Measurements from ENCODE around the gene MRPL34.
"Not testable (repeated sequence)": the region's sequence is repeated elsewhere in the genome, so short reads cannot be mapped to it uniquely, and the experiment has no call there.

Gene MRPL34

GRCh38 chr19:17286263-17286662 is 19.4 kb upstream of the MRPL34 start:
- DNase-seq = no peak

- no peak for DNase-seq
These were observed 18.9 kb upstream of the MRPL34 start for GRCh38 chr19:17286752-17287151.

DNA sequence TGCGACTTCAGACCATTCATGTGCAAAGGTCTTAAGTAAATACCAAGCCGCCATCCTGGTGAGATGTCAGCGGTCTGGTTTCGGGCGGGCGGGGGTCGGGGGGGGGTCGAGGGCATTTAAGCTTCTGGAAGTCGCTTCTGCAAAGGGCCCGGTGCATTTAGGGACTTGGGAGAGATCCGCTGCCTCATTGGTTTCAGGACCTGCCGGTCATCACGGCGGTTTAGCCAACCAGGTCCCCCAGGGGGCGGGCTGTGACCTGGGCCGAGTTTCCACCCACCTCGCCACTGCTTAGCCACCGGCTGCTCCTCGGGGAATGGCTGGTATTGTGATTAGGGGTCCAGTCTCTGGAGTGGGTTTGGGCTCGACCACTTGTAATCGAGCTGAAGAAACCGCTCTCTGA is 16.2 kb upstream of the MRPL34 start:
- DNase-seq = peak; percentile 43

- DNase-seq = peak; percentile 88
These were observed 13.2 kb upstream of the MRPL34 start for GRCh38 chr19:17292301-17293074.

DNA sequence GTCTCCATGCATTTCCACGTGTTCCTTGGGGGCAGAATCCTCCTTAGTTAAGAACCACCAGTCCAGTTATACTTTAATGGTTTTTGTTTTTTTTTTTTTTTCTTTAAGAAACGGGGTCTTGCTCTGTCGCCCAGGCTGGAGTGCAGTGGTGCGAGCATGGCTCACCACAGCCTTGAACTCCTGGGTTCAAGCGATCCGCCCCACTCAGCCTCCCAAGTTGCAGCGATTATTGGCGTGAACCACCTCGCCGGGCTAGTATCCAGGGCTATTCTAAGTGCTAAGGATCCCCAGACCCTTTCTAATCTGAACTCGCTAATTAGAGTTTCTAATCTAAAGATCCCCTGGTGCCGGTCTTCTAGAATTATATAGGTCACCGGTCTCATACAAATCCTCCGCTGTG is 12.1 kb upstream of the MRPL34 start:
- no peak for DNase-seq

DNA sequence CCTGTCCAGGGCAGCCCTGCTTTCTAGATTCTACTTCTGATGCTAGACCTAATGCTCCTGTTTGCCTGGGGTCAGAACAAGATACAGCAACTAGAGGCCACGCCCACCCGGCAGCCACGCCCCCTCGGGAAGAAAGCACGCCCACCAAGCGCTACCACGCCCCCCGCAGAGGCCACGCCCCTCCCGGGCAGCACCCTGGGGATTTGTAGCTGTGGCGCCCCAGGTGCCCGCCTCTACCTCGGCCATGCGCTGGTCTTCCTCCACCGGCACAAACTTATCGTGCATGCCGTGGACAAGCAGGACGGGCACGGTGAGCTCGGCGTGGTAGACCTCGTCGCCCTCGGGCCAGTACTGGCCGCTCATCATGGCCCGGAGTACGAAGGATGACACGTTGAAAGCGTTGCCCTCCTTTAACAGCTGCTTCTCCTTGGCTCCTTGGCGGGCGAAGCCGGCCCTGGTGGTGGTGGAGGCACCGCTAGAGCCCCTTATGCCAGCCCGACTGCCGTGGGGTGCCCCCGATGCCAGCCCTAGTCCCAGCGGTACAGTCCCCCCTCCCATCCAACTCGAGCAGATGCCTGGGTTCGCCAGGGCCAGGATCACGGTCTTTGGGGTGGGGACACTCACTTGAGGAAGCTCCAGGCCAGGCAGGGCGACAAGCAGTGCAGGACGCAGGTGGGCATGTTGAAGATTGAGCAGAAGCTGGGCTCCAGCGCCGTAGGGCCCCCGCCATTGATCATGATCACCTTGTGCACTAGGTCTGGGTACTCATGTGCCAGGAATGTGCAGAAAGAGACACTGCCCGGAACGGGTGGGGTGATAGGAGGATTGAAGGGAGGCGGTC is 11.4 kb upstream of the MRPL34 start:
- peak; percentile 62 for DNase-seq

DNA sequence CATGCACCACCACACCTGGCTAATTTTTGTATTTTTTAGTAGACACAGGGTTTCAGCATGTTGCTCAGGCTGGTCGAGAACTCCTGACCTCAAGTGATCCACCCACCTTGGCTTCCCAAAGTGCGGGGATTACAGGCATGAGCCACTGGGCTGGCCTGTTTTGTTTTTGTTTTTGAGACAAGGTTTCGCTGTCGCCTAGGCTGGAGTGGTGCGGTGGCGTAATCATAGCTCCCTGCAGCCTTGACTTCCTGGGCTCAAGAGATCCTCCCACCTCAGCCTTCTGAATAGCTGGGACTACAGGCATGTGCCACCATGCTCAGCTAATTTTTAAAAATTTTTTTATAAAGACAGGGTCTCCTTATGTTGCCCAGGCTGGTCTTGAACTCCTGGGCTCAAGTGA is 10.1 kb upstream of the MRPL34 start:
- DNase-seq = not testable (repeated sequence)

GRCh38 chr19:17296273-17296672 is 9.4 kb upstream of the MRPL34 start:
- DNase-seq = no peak

DNA sequence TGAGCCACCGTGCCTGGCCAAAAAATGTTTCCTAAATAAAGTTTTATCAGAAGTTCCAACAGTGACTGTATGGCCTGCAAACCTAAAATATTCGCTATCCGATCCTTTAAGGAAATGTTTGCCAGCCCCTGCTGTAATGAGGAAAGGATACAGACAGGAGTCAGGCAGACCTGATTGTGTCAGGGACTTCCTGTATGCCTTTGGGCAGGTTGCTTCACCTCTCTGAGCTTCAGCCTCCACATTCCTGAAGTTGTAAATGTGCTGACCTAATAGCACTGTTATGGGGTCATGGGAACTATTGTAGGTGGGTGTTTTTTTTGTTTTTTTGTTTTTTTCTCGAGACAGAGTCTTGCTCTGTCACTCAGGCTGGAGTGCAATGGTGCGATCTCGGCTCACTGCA is 8.7 kb upstream of the MRPL34 start:
- DNase-seq = no peak

GRCh38 chr19:17300992-17301619 is 4.6 kb upstream of the MRPL34 start:
- no peak for DNase-seq

GRCh38 chr19:17302391-17303166 is 3.1 kb upstream of the MRPL34 start:
- peak; percentile 30 for DNase-seq

- peak; percentile 95 for DNase-seq
These were observed 2.3 kb upstream of the MRPL34 start, which contains the start of gene ABHD8 for GRCh38 chr19:17303167-17303939. Gene ABHD8, minus strand, starts transcription at chr19:17303425. Its CDS starts 1,809 bp downstream, at chr19:17301616.

DNA sequence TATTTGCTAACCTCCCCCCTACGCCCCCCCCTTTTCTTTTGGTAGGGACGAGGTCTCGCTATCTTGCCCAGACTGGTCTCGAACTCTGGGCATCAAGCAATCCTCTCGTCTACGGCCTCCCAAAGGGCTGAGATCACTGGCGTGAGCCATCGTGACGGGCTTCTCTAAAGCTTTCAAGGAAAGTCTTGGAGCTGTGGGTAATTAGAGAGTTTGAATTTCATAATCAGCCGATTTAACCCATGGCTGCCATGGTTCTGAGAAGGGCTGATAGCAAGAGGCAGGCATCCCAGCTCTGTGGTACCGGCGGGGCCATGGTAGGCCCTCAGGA is 1.8 kb upstream of the MRPL34 start:
- no peak for DNase-seq

DNA sequence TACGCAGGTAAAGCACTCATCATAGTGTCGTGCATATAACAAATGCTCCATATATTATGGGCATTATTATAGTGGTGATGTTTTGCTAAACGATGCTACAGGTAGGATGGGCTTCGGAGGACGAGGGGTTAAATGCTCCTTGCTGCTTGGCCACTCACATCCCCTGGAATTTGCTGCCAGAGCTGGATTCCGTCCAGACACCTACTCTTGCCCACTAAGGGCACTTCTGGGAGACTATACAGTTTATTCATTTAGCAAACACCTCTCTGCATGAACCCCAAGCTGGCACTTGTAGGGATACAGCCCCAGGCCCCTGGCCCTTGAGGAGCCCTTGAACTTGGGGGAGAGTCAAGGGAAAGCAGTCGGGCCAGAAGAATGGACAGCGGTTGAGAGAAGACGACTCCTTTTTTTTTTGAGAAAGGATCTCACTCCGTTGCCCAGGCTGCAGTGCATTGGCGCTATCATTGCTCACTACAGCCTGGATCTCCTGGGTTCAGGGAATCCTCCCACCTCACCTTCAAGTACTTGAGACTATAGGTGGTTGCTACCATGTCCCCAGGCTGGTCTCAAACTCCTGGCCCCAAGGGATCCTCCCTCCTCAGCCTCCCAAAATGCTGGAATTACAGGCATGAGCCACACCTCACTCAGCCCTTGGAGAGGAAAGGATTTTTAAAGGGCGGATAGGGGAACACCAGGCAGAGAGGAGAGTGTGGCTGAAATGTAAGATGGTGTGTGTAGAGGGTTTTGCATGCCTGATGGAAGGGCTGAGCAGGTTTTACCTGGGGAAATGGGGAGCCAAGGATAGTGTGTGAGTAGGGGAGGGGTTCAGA is 1.1 kb upstream of the MRPL34 start:
- DNase-seq = no peak

- no peak for DNase-seq
These were observed 506 bp upstream of the MRPL34 start for GRCh38 chr19:17305216-17305516.

GRCh38 chr19:17306285-17306714 is 628 bp downstream of the MRPL34 start:
- DNase-seq = no peak

- no peak for DNase-seq
These were observed 2.3 kb downstream of the MRPL34 start for GRCh38 chr19:17307876-17308377.

GRCh38 chr19:17309198-17309964 is 3.7 kb downstream of the MRPL34 start, which contains the start of gene DDA1:
Gene DDA1, plus strand, starts transcription at chr19:17309563. Its CDS starts 92 bp downstream, at chr19:17309655.
- DNase-seq = peak; percentile 100

GRCh38 chr19:17309965-17310461 is 4.3 kb downstream of the MRPL34 start:
- DNase-seq = no peak
